A549 (cell line): ENCODE measurements around the gene MLNR.

Source experiments
- CEBPB ChIP-seq, 2 experiments: fragments of >200 bp in 1 of 2; sonication (Bioruptor Twin) in 1 of 2; formaldehyde crosslinking in 1 of 2; IDR thresholded peaks; 2 replicates each; pipeline ENCODE4 v1.6.1; 2012 to 2016
- CHD2 ChIP-seq: fragments of 150-350 bp; IDR thresholded peaks from 2 replicates; pipeline ENCODE4 v1.6.1; 2014; ENCODE audit warnings: low read length; ENCODE audit not compliant: partially characterized antibody
- EP300 ChIP-seq, 2 experiments: fragments of >200 bp; sonication (Bioruptor Twin); formaldehyde crosslinking; IDR thresholded peaks; 2 replicates in 1 of 2; 3 replicates in 1 of 2; pipeline ENCODE4 v1.6.1; 2016 to 2017
- FOSL2 ChIP-seq, 2 experiments: fragments of 450-650 bp in 1 of 2; fragments of >200 bp in 1 of 2; sonication (Bioruptor Twin) in 1 of 2; formaldehyde crosslinking; IDR thresholded peaks; 2 replicates each; pipeline versions ENCODE4 v1.5.0 to v1.6.1; 2016 to 2020; ENCODE audit warnings: mild to moderate bottlenecking in 1 of 2, moderate library complexity in 1 of 2
- KDM1A ChIP-seq: fragments of 200-600 bp; sonication (generic); IDR thresholded peaks from 2 replicates; pipeline ENCODE4 v1.6.1; 2016; ENCODE audit warnings: low read depth, mild to moderate bottlenecking
- POLR2A ChIP-seq: IDR thresholded peaks from 2 replicates; pipeline ENCODE4 v1.6.1; 2012; ENCODE audit warnings: mild to moderate bottlenecking, low read length
- RAD21 ChIP-seq, 2 experiments: fragments of >200 bp in 1 of 2; sonication (Bioruptor Twin) in 1 of 2; formaldehyde crosslinking in 1 of 2; IDR thresholded peaks in 1 of 2; conservative IDR thresholded peaks in 1 of 2; 2 replicates in 1 of 2; 3 replicates in 1 of 2; pipeline ENCODE4 v1.6.1; 2012 to 2018; ENCODE audit warnings: inconsistent platforms in 1 of 2
- RCOR1 ChIP-seq: fragments of 150-350 bp; IDR thresholded peaks from 2 replicates; pipeline ENCODE4 v1.6.1; 2014; ENCODE audit warnings: antibody characterized with exemption, low read length, low read depth
- RFX5 ChIP-seq: fragments of 450-650 bp; IDR thresholded peaks from 2 replicates; pipeline ENCODE4 v1.7.1; 2014; ENCODE audit warnings: antibody characterized with exemption, mild to moderate bottlenecking, moderate library complexity
- SREBF2 ChIP-seq: fragments of 450-650 bp; IDR thresholded peaks from 2 replicates; pipeline ENCODE4 v1.6.1; 2014; ENCODE audit warnings: mild to moderate bottlenecking, moderate library complexity
- TF ChIP-seq, protein P1 (sequence below): fragments of >200 bp; sonication (Bioruptor Twin); formaldehyde crosslinking; IDR thresholded peaks from 3 replicates; pipeline ENCODE4 v1.5.1; 2016
- TF ChIP-seq, protein P2 (sequence below): fragments of 450-650 bp; IDR thresholded peaks from 2 replicates; pipeline ENCODE4 v1.6.1; 2014; ENCODE audit warnings: antibody characterized with exemption

DNA sequence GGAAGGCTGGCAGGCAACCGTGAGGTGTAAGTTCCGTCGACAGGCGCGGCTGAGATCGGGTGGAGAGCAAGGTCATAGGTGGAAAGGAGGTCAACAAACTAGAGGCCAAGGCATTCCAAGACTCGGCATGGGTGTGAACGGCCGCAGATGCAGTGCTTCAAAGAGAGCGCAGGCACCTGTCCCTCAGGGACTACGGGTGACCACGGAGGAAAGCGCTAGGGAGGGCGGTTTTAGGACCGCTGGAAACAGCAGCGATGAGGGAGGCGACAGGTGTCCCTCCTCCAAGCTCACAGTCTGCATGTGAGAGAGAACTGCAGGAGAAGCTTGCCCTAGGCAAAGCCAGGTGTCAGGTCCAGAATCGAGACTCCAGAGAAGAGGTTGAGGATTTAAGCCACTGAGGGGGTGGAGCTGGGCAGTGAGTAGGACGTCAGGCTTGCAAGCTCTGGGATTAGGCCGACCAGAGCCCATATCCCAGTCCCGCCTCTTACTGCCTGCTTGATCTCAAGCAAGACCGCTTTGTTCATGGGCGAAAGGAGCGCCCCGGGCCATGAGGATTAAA, 1.6 kb upstream of the MLNR start:
- no peak for TF ChIP-seq CEBPB (IDR thresholded peaks at IDR 0.05)
- no peak for TF ChIP-seq SREBF2
- TF ChIP-seq, protein P1, sequence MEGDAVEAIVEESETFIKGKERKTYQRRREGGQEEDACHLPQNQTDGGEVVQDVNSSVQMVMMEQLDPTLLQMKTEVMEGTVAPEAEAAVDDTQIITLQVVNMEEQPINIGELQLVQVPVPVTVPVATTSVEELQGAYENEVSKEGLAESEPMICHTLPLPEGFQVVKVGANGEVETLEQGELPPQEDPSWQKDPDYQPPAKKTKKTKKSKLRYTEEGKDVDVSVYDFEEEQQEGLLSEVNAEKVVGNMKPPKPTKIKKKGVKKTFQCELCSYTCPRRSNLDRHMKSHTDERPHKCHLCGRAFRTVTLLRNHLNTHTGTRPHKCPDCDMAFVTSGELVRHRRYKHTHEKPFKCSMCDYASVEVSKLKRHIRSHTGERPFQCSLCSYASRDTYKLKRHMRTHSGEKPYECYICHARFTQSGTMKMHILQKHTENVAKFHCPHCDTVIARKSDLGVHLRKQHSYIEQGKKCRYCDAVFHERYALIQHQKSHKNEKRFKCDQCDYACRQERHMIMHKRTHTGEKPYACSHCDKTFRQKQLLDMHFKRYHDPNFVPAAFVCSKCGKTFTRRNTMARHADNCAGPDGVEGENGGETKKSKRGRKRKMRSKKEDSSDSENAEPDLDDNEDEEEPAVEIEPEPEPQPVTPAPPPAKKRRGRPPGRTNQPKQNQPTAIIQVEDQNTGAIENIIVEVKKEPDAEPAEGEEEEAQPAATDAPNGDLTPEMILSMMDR: no peak
- TF ChIP-seq RAD21 (conservative IDR thresholded peaks at IDR 0.05 in 1 of 2, IDR thresholded peaks at IDR 0.05 in 1 of 2): no peak
- TF ChIP-seq, protein P2, sequence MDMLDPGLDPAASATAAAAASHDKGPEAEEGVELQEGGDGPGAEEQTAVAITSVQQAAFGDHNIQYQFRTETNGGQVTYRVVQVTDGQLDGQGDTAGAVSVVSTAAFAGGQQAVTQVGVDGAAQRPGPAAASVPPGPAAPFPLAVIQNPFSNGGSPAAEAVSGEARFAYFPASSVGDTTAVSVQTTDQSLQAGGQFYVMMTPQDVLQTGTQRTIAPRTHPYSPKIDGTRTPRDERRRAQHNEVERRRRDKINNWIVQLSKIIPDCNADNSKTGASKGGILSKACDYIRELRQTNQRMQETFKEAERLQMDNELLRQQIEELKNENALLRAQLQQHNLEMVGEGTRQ: no peak
- TF ChIP-seq EP300 (IDR thresholded peaks at IDR 0.05): no peak
- TF ChIP-seq CHD2: no peak
- TF ChIP-seq FOSL2 (IDR thresholded peaks at IDR 0.05): no peak
- no peak for TF ChIP-seq FOSL2 (CRISPR knock-in tag; IDR thresholded peaks at IDR 0.05)
- TF ChIP-seq RCOR1: no peak
- no peak for TF ChIP-seq POLR2A
- TF ChIP-seq KDM1A: no peak
- no peak for TF ChIP-seq RFX5
